SK-N-SH (cell line): ENCODE data around the gene SACS. TPM values are rescaled to one million over a fixed set of nuclear protein-coding genes. Genes with fewer than 3 reads are reported as not detected.

Source experiments
- CTCF ChIA-PET: fragments of 300-600, 350-600 bp; formaldehyde crosslinking; extraction: SDS; loops from one replicate; lab custom pipeline; 2021; lab: Yijun Ruan, JAX
- POLR2A ChIA-PET: fragments of 350-600 bp; sonication (Branson Sonifier 250); formaldehyde crosslinking; extraction: SDS; loops from one replicate; lab custom pipeline; 2020; ENCODE audit warnings: antibody characterized with exemption, inconsistent platforms; lab: Yijun Ruan, JAX
- DNase-seq: peaks from one replicate; pipeline ENCODE4 v3.0.0; 2012
- H2AFZ ChIP-seq: fragments of 200-600 bp; sonication (generic); 2 replicates; pipeline ENCODE4 v1.8.1; 2016; ENCODE audit warnings: antibody characterized with exemption, mild to moderate bottlenecking, low read depth
- H3F3A ChIP-seq: fragments of 200-600 bp; sonication (generic); replicated peaks from 2 replicates; pipeline ENCODE3; 2016; ENCODE audit warnings: antibody characterized with exemption, mild to moderate bottlenecking; ENCODE audit not compliant: insufficient read depth
- H3K27ac ChIP-seq, 2 experiments: fragments of 200-500 bp in 1 of 2; fragments of 200-600 bp in 1 of 2; sonication (Bioruptor generic) in 1 of 2; sonication (generic), shearing (Covaris generic) in 1 of 2; 2 replicates each; pipeline versions ENCODE4 v1.5.1 to v1.6.1; 2014 to 2016; ENCODE audit warnings: low read depth in 2 of 2, inconsistent platforms in 1 of 2, low read length in 1 of 2, mild to moderate bottlenecking in 1 of 2, mixed read lengths in 1 of 2
- H3K27me3 ChIP-seq: fragments of 200-600 bp; sonication (generic), shearing (Covaris generic); 2 replicates; pipeline ENCODE4 v1.6.1; 2016; ENCODE audit warnings: mixed run types; ENCODE audit not compliant: insufficient read depth
- H3K36me3 ChIP-seq, 2 experiments: fragments of 200-500 bp in 1 of 2; fragments of 200-600 bp in 1 of 2; sonication (Bioruptor generic) in 1 of 2; sonication (generic) in 1 of 2; replicated peaks in 1 of 2; 2 replicates each; pipeline versions ENCODE3 to v1.5.1; 2014 to 2016; ENCODE audit warnings: low read length in 1 of 2, mild to moderate bottlenecking in 1 of 2; ENCODE audit not compliant: insufficient read depth in 2 of 2, control insufficient read depth in 1 of 2
- H3K4me1 ChIP-seq, 2 experiments: fragments of 200-500 bp in 1 of 2; fragments of 200-600 bp in 1 of 2; sonication (Bioruptor generic) in 1 of 2; sonication (generic), shearing (Covaris generic) in 1 of 2; 2 replicates each; pipeline versions ENCODE4 v1.5.1 to v1.6.1; 2014 to 2016; ENCODE audit warnings: low read depth in 1 of 2, low read length in 1 of 2, mixed run types in 1 of 2; ENCODE audit not compliant: insufficient read depth in 2 of 2, control insufficient read depth in 1 of 2
- H3K4me2 ChIP-seq: fragments of 200-600 bp; sonication (generic), shearing (Covaris generic); 2 replicates; pipeline ENCODE4 v1.6.1; 2017; ENCODE audit warnings: mixed run types
- H3K4me3 ChIP-seq, 2 experiments: fragments of 200-500 bp in 1 of 2; fragments of 200-600 bp in 1 of 2; sonication (Bioruptor generic) in 1 of 2; sonication (generic), shearing (Covaris generic) in 1 of 2; 2 replicates each; pipeline versions ENCODE4 v1.5.1 to v1.8.1; 2014 to 2016; ENCODE audit warnings: low read depth in 2 of 2, inconsistent platforms in 1 of 2, low read length in 1 of 2, mild to moderate bottlenecking in 1 of 2, mixed read lengths in 1 of 2, moderate library complexity in 1 of 2
- H3K79me2 ChIP-seq: fragments of 200-600 bp; sonication (generic); 2 replicates; pipeline ENCODE4 v1.8.1; 2017; ENCODE audit warnings: mild to moderate bottlenecking; ENCODE audit not compliant: insufficient read depth
- H3K9ac ChIP-seq: fragments of 200-600 bp; sonication (generic); 2 replicates; pipeline ENCODE4 v1.6.1; 2017; ENCODE audit warnings: mixed run types
- H3K9me2 ChIP-seq: fragments of 200-600 bp; sonication (generic); 2 replicates; pipeline ENCODE4 v1.6.1; 2017; ENCODE audit warnings: mixed run types
- H3K9me3 ChIP-seq: fragments of 200-600 bp; sonication (generic); 2 replicates; pipeline ENCODE4 v1.6.1; 2017; ENCODE audit warnings: mixed run types, mild to moderate bottlenecking, moderate library complexity
- H4K20me1 ChIP-seq: fragments of 200-600 bp; sonication (generic); 2 replicates; pipeline ENCODE4 v1.6.1; 2017; ENCODE audit warnings: mild to moderate bottlenecking, mixed run types; ENCODE audit not compliant: insufficient read depth
- CHD2 ChIP-seq: fragments of 150-350 bp; IDR thresholded peaks from 2 replicates; pipeline ENCODE4 v1.6.1; 2018; ENCODE audit warnings: low read length; ENCODE audit not compliant: partially characterized antibody
- ELF1 ChIP-seq: IDR thresholded peaks from 2 replicates; pipeline ENCODE4 v1.4.0; 2012
- EP300 ChIP-seq, 2 experiments: IDR thresholded peaks; 2 replicates each; pipeline versions ENCODE4 v1.4.0 to v1.6.1; 2012; ENCODE audit warnings: borderline replicate concordance in 1 of 2, low read depth in 1 of 2, low read length in 1 of 2
- EZH2phosphoT487 ChIP-seq: fragments of 200-600 bp; sonication (generic); IDR thresholded peaks from 2 replicates; pipeline ENCODE4 v1.6.1; 2017; ENCODE audit warnings: low read depth, mixed run types, mild to moderate bottlenecking, antibody characterized with exemption, moderate library complexity, borderline replicate concordance
- FOSL2 ChIP-seq: IDR thresholded peaks from 2 replicates; pipeline ENCODE4 v1.4.0; 2012; ENCODE audit warnings: low read depth, mild to moderate bottlenecking, moderate library complexity, borderline replicate concordance
- JUND ChIP-seq: IDR thresholded peaks from 2 replicates; pipeline ENCODE4 v1.4.0; 2012
- MEF2A ChIP-seq: IDR thresholded peaks from 2 replicates; pipeline ENCODE4 v1.4.0; 2012; ENCODE audit warnings: low read depth, borderline replicate concordance
- MXI1 ChIP-seq: IDR thresholded peaks from 2 replicates; pipeline ENCODE4 v1.6.1; 2012; ENCODE audit warnings: mild to moderate bottlenecking, low read depth, low read length, improper control_type of control experiment
- RAD21 ChIP-seq: IDR thresholded peaks from 2 replicates; pipeline ENCODE4 v1.6.1; 2012; ENCODE audit warnings: mild to moderate bottlenecking, low read length
- RCOR1 ChIP-seq: fragments of 150-350 bp; IDR thresholded peaks from 2 replicates; pipeline ENCODE4 v1.6.1; 2017; ENCODE audit warnings: antibody characterized with exemption, low read length
- RFX5 ChIP-seq: IDR thresholded peaks from 2 replicates; pipeline ENCODE4 v1.6.1; 2012; ENCODE audit warnings: mild to moderate bottlenecking, improper control_type of control experiment, low read length
- RXRA ChIP-seq: IDR thresholded peaks from 2 replicates; pipeline ENCODE4 v1.4.0; 2012; ENCODE audit warnings: low read depth, mild to moderate bottlenecking, borderline replicate concordance
- SIN3A ChIP-seq: IDR thresholded peaks from 2 replicates; pipeline ENCODE4 v1.6.1; 2012; ENCODE audit warnings: low read depth, mild to moderate bottlenecking, low read length, moderate library complexity, borderline replicate concordance
- SMC3 ChIP-seq: IDR thresholded peaks from 2 replicates; pipeline ENCODE4 v1.6.1; 2012; ENCODE audit warnings: low read depth, low read length, improper control_type of control experiment
- TAF1 ChIP-seq: IDR thresholded peaks from 2 replicates; pipeline ENCODE4 v1.6.1; 2012; ENCODE audit warnings: low read depth, mild to moderate bottlenecking, low read length, moderate library complexity, borderline replicate concordance
- TCF12 ChIP-seq: IDR thresholded peaks from 2 replicates; pipeline ENCODE4 v1.4.0; 2012
- TEAD4 ChIP-seq: IDR thresholded peaks from 2 replicates; pipeline ENCODE4 v1.4.0; 2012; ENCODE audit warnings: mild to moderate bottlenecking, borderline replicate concordance; ENCODE audit not compliant: insufficient read depth
- WGBS: methylation state at CpG from one replicate; pipeline ENCODE4 v1.1.6; 2017; ENCODE audit warnings: low lambda C conversion rate; 5-methylcytosine and 5-hydroxymethylcytosine counted together
- polyA plus RNA-seq, 3 experiments: library from polyadenylated mRNA; depleted of rRNA; stranded (reverse); fragments of >200 nt; gene quantifications; 2 replicates each; pipeline ENCODE4 v1.2.3, GENCODE V29; 2012
- TF ChIP-seq, protein P1 (sequence below): fragments of 200-600 bp; sonication (generic); IDR thresholded peaks from 2 replicates; pipeline ENCODE4 v1.6.1; 2017; ENCODE audit warnings: antibody characterized with exemption, mild to moderate bottlenecking, moderate library complexity
- TF ChIP-seq, protein P2 (sequence below): IDR thresholded peaks from 2 replicates; pipeline ENCODE4 v1.4.0; 2012; ENCODE audit warnings: low read depth, borderline replicate concordance
- TF ChIP-seq, protein P3 (sequence below): IDR thresholded peaks from 2 replicates; pipeline ENCODE4 v1.6.1; 2012; ENCODE audit warnings: mild to moderate bottlenecking, low read depth, low read length, moderate library complexity
- TF ChIP-seq, protein P4 (sequence below): fragments of 150-350 bp; IDR thresholded peaks from 2 replicates; pipeline ENCODE4 v1.6.1; 2017; ENCODE audit warnings: antibody characterized with exemption, low read length, low read depth, borderline replicate concordance

Gene SACS
- polyA plus RNA-seq, 1 of the 3 experiments (the other 2 are of a cell fraction) = 5.9 TPM

DNA sequence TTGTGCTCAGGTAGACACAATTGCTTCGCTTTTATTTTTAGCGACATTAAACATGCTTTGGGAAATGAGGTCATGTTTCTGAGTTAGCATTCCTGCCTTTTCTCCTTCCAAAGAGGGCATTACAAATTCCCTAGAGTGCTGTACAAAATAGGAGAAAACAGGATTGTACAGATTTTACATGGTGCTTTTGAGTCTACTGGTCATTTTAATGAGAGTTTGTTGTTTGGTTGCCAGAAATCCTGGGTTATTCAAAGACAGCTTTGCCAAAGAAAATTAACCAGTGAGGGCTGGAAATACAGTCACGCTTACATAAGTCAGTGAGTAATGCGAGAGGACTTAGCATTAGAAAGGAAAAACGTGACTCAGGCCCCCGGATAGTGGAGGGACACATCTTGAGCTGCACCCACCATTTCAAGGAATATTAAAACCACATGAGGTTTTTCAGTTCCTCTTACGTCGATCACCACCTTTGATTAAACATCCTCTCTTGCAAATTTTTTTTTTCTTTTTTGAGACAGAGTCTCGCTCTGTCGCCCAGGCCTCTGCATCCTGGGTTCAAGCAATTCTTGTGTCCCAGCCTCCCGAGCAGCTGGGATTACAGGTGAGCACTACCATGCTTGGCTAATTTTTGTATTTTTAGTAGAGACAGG lies 55.4 kb downstream of the SACS start (continued):
- TF ChIP-seq, protein P1, sequence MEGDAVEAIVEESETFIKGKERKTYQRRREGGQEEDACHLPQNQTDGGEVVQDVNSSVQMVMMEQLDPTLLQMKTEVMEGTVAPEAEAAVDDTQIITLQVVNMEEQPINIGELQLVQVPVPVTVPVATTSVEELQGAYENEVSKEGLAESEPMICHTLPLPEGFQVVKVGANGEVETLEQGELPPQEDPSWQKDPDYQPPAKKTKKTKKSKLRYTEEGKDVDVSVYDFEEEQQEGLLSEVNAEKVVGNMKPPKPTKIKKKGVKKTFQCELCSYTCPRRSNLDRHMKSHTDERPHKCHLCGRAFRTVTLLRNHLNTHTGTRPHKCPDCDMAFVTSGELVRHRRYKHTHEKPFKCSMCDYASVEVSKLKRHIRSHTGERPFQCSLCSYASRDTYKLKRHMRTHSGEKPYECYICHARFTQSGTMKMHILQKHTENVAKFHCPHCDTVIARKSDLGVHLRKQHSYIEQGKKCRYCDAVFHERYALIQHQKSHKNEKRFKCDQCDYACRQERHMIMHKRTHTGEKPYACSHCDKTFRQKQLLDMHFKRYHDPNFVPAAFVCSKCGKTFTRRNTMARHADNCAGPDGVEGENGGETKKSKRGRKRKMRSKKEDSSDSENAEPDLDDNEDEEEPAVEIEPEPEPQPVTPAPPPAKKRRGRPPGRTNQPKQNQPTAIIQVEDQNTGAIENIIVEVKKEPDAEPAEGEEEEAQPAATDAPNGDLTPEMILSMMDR = no peak
- TF ChIP-seq MEF2A (peak; percentile 80), RCOR1 (no peak), TEAD4 (peak; percentile 69)
- TF ChIP-seq, protein P2, sequence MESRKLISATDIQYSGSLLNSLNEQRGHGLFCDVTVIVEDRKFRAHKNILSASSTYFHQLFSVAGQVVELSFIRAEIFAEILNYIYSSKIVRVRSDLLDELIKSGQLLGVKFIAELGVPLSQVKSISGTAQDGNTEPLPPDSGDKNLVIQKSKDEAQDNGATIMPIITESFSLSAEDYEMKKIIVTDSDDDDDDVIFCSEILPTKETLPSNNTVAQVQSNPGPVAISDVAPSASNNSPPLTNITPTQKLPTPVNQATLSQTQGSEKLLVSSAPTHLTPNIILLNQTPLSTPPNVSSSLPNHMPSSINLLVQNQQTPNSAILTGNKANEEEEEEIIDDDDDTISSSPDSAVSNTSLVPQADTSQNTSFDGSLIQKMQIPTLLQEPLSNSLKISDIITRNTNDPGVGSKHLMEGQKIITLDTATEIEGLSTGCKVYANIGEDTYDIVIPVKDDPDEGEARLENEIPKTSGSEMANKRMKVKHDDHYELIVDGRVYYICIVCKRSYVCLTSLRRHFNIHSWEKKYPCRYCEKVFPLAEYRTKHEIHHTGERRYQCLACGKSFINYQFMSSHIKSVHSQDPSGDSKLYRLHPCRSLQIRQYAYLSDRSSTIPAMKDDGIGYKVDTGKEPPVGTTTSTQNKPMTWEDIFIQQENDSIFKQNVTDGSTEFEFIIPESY = peak; percentile 74; the same call in 1 of the 2 replicates

DNA sequence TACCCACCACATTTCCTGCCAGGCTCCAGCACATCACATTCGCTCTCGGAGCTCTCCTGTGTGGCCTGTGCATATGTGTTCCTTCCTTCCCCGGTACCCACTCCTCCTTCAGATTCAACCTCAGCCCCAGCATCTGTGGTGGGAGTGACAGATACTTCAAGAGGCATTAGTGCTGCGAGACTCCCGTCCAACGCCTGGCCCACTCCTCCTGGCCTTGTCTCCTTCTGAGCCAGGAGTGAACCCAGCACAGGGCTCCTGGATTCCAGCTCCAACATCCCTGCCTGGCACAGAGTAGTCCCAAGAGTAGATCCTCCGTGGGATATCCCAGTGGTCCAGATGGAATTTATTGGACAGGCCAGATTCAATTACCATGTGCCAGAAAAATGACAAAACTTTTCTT lies 55.9 kb downstream of the SACS start:
- peaks cover 15% of the 10 kb centered on the region for H4K20me1 ChIP-seq
- no peaks in the 10 kb centered on the region for H3K27me3 ChIP-seq
- ChIA-PET POLR2A (no interaction called here), CTCF (no interaction called here)
- peak overlapping the region in 1 of 2 experiments; percentile 34; a peak in 2 of 4 replicates for H3K4me3 ChIP-seq
- peaks cover 0 to 15% of the 10 kb centered on the region in 2 experiments for H3K36me3 ChIP-seq
- H3K9me2 ChIP-seq = no peaks in the 10 kb centered on the region
- no peaks in the 10 kb centered on the region for H3K9me3 ChIP-seq
- peak overlapping the region; percentile 71 for H3K4me2 ChIP-seq
- no peak for TF ChIP-seq SIN3A
- no peak for TF ChIP-seq TCF12
- TF ChIP-seq JUND = no peak
- TF ChIP-seq ELF1 = no peak
- no peak for TF ChIP-seq RAD21
- TF ChIP-seq EZH2phosphoT487 = no peak
- no peak for TF ChIP-seq SMC3
- TF ChIP-seq MEF2A = no peak
- TF ChIP-seq RFX5 = no peak
- TF ChIP-seq, protein P3, sequence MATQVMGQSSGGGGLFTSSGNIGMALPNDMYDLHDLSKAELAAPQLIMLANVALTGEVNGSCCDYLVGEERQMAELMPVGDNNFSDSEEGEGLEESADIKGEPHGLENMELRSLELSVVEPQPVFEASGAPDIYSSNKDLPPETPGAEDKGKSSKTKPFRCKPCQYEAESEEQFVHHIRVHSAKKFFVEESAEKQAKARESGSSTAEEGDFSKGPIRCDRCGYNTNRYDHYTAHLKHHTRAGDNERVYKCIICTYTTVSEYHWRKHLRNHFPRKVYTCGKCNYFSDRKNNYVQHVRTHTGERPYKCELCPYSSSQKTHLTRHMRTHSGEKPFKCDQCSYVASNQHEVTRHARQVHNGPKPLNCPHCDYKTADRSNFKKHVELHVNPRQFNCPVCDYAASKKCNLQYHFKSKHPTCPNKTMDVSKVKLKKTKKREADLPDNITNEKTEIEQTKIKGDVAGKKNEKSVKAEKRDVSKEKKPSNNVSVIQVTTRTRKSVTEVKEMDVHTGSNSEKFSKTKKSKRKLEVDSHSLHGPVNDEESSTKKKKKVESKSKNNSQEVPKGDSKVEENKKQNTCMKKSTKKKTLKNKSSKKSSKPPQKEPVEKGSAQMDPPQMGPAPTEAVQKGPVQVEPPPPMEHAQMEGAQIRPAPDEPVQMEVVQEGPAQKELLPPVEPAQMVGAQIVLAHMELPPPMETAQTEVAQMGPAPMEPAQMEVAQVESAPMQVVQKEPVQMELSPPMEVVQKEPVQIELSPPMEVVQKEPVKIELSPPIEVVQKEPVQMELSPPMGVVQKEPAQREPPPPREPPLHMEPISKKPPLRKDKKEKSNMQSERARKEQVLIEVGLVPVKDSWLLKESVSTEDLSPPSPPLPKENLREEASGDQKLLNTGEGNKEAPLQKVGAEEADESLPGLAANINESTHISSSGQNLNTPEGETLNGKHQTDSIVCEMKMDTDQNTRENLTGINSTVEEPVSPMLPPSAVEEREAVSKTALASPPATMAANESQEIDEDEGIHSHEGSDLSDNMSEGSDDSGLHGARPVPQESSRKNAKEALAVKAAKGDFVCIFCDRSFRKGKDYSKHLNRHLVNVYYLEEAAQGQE = no peak
- no peak for TF ChIP-seq MXI1
- no peak for TF ChIP-seq EP300 (IDR thresholded peaks at IDR 0.05; ENCODE audit: borderline replicate concordance in 1 of 2, low read depth in 1 of 2, low read length in 1 of 2)
- TF ChIP-seq, protein P4, sequence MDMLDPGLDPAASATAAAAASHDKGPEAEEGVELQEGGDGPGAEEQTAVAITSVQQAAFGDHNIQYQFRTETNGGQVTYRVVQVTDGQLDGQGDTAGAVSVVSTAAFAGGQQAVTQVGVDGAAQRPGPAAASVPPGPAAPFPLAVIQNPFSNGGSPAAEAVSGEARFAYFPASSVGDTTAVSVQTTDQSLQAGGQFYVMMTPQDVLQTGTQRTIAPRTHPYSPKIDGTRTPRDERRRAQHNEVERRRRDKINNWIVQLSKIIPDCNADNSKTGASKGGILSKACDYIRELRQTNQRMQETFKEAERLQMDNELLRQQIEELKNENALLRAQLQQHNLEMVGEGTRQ = no peak
- TF ChIP-seq RXRA = no peak
- no peak for TF ChIP-seq RCOR1
- TF ChIP-seq TAF1 = no peak
- no peak for TF ChIP-seq FOSL2
- TF ChIP-seq CHD2 = no peak
- no peak for DNase-seq
- 46% methylated on average over 7 of the region's 7 CpGs for WGBS
- H3F3A ChIP-seq = peaks cover 36% of the 10 kb centered on the region
- H3K79me2 ChIP-seq = peaks cover 71% of the 10 kb centered on the region
- peak overlapping the region; percentile 60 to 100; a peak in 3 of 4 replicates for H3K27ac ChIP-seq
- no peak overlapping the region for H2AFZ ChIP-seq
- peaks cover 17 to 29% of the 10 kb centered on the region in 2 experiments for H3K4me1 ChIP-seq
- peak overlapping the region; percentile 71 for H3K9ac ChIP-seq
